ENCODE results near the gene CEMIP. TPM values are rescaled to one million over a fixed set of nuclear protein-coding genes. Genes with fewer than 3 reads are reported as not detected.

CEMIP gene
- polyA plus RNA-seq, 1 donor (not counting 4 experiments of a cell fraction or from before 2014, with no cell fraction given), result 2.3 TPM

GRCh38 chr15:80893777-80894176 is 114.6 kb downstream of the CEMIP start:
- Histone ChIP-seq H3K9ac (ENCODE audit: control insufficient read depth, extremely low read depth, insufficient read depth, low read length) (no peak overlapping the region), H3K4me1 (ENCODE audit: control insufficient read depth, extremely low read depth, insufficient read depth, low read length) (no peaks in the 10 kb centered on the region), H3K4me3 (ENCODE audit: control insufficient read depth in 2 of 3, extremely low read depth in 1 of 3, insufficient read depth in 2 of 3, low read depth in 1 of 3, low read length in 3 of 3) (no peak overlapping the region), H3K27ac (ENCODE audit: control insufficient read depth, insufficient read depth, low read length) (no peak overlapping the region), H3K9me3 (ENCODE audit: control insufficient read depth, low read depth, low read length) (no peaks in the 10 kb centered on the region), H2AFZ (ENCODE audit: control insufficient read depth, low read length) (no peak overlapping the region), H3K4me2 (ENCODE audit: control insufficient read depth, extremely low read depth, insufficient read depth, low read depth, low read length) (no peak overlapping the region), H4K20me1 (ENCODE audit: control insufficient read depth, extremely low read depth, insufficient read depth, low read length) (no peaks in the 10 kb centered on the region), H3K9me1 (ENCODE audit: control insufficient read depth, extremely low read depth, insufficient read depth, low read length) (no peaks in the 10 kb centered on the region), H3K27me3 (ENCODE audit: control insufficient read depth, extremely low read depth, insufficient read depth, low read length) (no peaks in the 10 kb centered on the region), H3K79me2 (ENCODE audit: control insufficient read depth, insufficient read depth, low read length) (no peaks in the 10 kb centered on the region), H3K36me3 (ENCODE audit: control insufficient read depth in 2 of 2, extremely low read depth in 1 of 2, insufficient read depth in 2 of 2, low read length in 2 of 2) (peaks cover 0 to 2% of the 10 kb centered on the region in 2 experiments)
- FAIRE-seq, result no peak
- TF ChIP-seq CTCF (optimal IDR thresholded peaks at IDR 0.05 in 1 of 3, IDR thresholded peaks at IDR 0.05 in 1 of 3, conservative IDR thresholded peaks at IDR 0.05 in 1 of 3; ENCODE audit: extremely low read depth in 1 of 3, insufficient read depth in 2 of 3, low read length in 3 of 3) (no peak), EZH2 (IDR thresholded peaks at IDR 0.05; ENCODE audit: low read length) (no peak)
- DNase-seq (ENCODE audit: low read depth, low spot score), result no peak
- dilution Hi-C loops (cut with MboI; ENCODE audit: extremely low pct_ligation_motif_present, low sequenced_read_pairs), result no loop called here

GRCh38 chr15:80895091-80895490 is 115.9 kb downstream of the CEMIP start:
- H3K9me3 ChIP-seq (ENCODE audit: control insufficient read depth, low read depth, low read length), result no peaks in the 10 kb centered on the region
- no peaks in the 10 kb centered on the region for H3K4me1 ChIP-seq (ENCODE audit: control insufficient read depth, extremely low read depth, insufficient read depth, low read length)
- no peak for TF ChIP-seq EZH2 (IDR thresholded peaks at IDR 0.05; ENCODE audit: low read length)
- no peak for TF ChIP-seq CTCF (optimal IDR thresholded peaks at IDR 0.05 in 1 of 3, IDR thresholded peaks at IDR 0.05 in 1 of 3, conservative IDR thresholded peaks at IDR 0.05 in 1 of 3; ENCODE audit: extremely low read depth in 1 of 3, insufficient read depth in 2 of 3, low read length in 3 of 3)
- FAIRE-seq (no peak), DNase-seq (ENCODE audit: low read depth, low spot score) (no peak)
- H3K27me3 ChIP-seq (ENCODE audit: control insufficient read depth, extremely low read depth, insufficient read depth, low read length), result no peaks in the 10 kb centered on the region
- peaks cover 0 to 2% of the 10 kb centered on the region in 2 experiments for H3K36me3 ChIP-seq (ENCODE audit: control insufficient read depth in 2 of 2, extremely low read depth in 1 of 2, insufficient read depth in 2 of 2, low read length in 2 of 2)
- no peak overlapping the region for H2AFZ ChIP-seq (ENCODE audit: control insufficient read depth, low read length)
- H3K9me1 ChIP-seq (ENCODE audit: control insufficient read depth, extremely low read depth, insufficient read depth, low read length), result no peaks in the 10 kb centered on the region
- H4K20me1 ChIP-seq (ENCODE audit: control insufficient read depth, extremely low read depth, insufficient read depth, low read length), result no peaks in the 10 kb centered on the region
- no peaks in the 10 kb centered on the region for H3K79me2 ChIP-seq (ENCODE audit: control insufficient read depth, insufficient read depth, low read length)
- H3K27ac ChIP-seq (ENCODE audit: control insufficient read depth, insufficient read depth, low read length), result no peak overlapping the region
- dilution Hi-C loops (cut with MboI; ENCODE audit: extremely low pct_ligation_motif_present, low sequenced_read_pairs), result no loop called here
- H3K4me3 ChIP-seq (ENCODE audit: control insufficient read depth in 2 of 3, extremely low read depth in 1 of 3, insufficient read depth in 2 of 3, low read depth in 1 of 3, low read length in 3 of 3), result no peak overlapping the region
- H3K9ac ChIP-seq (ENCODE audit: control insufficient read depth, extremely low read depth, insufficient read depth, low read length), result no peak overlapping the region
- H3K4me2 ChIP-seq (ENCODE audit: control insufficient read depth, extremely low read depth, insufficient read depth, low read depth, low read length), result no peak overlapping the region

All from keratinocyte (primary cell).